Sigmoid colon (tissue), 4 donors: Measurements from ENCODE around the gene GOLGA6D.

Experiments
- CTCF ChIP-seq, 4 experiments: fragments of 450-650 bp in 3 of 4; fragments of 200-600 bp in 1 of 4; IDR thresholded peaks; one replicate each; pipeline ENCODE4 v1.5.1; 2016 to 2019; ENCODE audit warnings: antibody characterized with exemption in 4 of 4, mild to moderate bottlenecking in 3 of 4, moderate library complexity in 2 of 4
- POLR2AphosphoS5 ChIP-seq, 4 donors: sonication (generic); formaldehyde crosslinking; IDR thresholded peaks; one replicate each; pipeline ENCODE4 v1.6.1; 2017; ENCODE audit warnings: antibody characterized with exemption in 4 of 4

DNA sequence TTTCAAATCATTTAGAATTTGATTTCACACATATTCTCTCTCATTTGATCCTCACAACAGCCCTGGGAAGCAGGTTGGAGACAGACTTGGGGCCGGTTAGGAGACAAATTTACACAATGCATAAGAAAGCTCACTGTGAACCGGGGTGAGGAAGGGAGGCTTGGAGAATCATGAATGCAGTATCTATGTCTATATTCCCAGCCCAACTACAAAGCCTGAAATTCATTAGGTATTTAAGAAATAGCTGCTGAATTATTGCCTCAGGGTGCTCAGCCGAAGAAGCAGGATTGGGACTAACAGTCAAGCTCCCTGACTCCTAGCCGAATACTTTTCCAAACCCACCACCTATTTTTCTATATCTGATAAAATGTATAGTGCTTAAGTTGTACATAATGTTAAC lies 32.9 kb upstream of the GOLGA6D start:
- TF ChIP-seq CTCF (IDR thresholded peaks at IDR 0.05) = no peak
- no peak for TF ChIP-seq POLR2AphosphoS5 (IDR thresholded peaks at IDR 0.05)
